Ovary (tissue), 3 donors: Measurements from ENCODE around the gene GYPA.

Experiments used
- CTCF ChIP-seq, 3 donors: fragments of 450-650 bp in 2 of 3; fragments of 200-600 bp in 1 of 3; IDR thresholded peaks; one replicate each; pipeline versions ENCODE4 v1.5.1 to v1.8.0; 2016 to 2022; ENCODE audit warnings: antibody characterized with exemption in 3 of 3, mild to moderate bottlenecking in 1 of 3
- POLR2A ChIP-seq: fragments of 450-650 bp; IDR thresholded peaks from one replicate; pipeline ENCODE4 v1.6.1; 2017; ENCODE audit warnings: antibody characterized with exemption, mild to moderate bottlenecking, moderate library complexity
- donor health status: DM: no; HTN: no; CAD: no.

- no peak for TF ChIP-seq CTCF (IDR thresholded peaks at IDR 0.05)
- no peak for TF ChIP-seq POLR2A
Measured at GRCh38 chr4:144169211-144169610, 28.7 kb upstream of the GYPA start.
